HepG2 (cell line): ENCODE measurements around the gene DNM1L. TPM values are rescaled to one million over a fixed set of nuclear protein-coding genes. Genes with fewer than 3 reads are reported as not detected.

ENCODE experiments used
- ATAC-seq: fragments of 200-7000 bp; cut with Tn5 transposase; 3 replicates; pipeline ENCODE4 v1.9.1; 2020; ENCODE audit warnings: mild to moderate bottlenecking, moderate library complexity
- BruUV-seq: library from RNA; stranded (reverse); fragments of 400-500 nt; replicated peaks from 2 replicates; lab custom pipeline; 2021; lab: Mats Ljungman, UMichigan
- CTCF ChIA-PET: fragments of 300-600 bp; formaldehyde crosslinking; extraction: SDS; loops from one replicate; lab custom pipeline; 2021; ENCODE audit warnings: low total read pairs, inconsistent platforms, low intra/inter-chr PET ratio; lab: Yijun Ruan, JAX
- POLR2A ChIA-PET: fragments of 350-600 bp; sonication (Branson Sonifier 250); formaldehyde crosslinking; loops from one replicate; lab custom pipeline; 2020; ENCODE audit warnings: antibody characterized with exemption, inconsistent platforms; lab: Yijun Ruan, JAX
- DNase-seq: peaks from one replicate; pipeline ENCODE4 v3.0.0-alpha.2; 2015; ENCODE audit warnings: low spot score
- FAIRE-seq: peaks from 3 replicates; lab custom pipeline; 2011; peaks lifted over from hg19 to GRCh38; lab: Jason Lieb, UNC
- H2AFZ ChIP-seq: one replicate; pipeline ENCODE4 v1.6.1; 2011; ENCODE audit warnings: low read length, inconsistent platforms
- H3K27ac ChIP-seq: fragments of 300-600 bp; 3 replicates; pipeline ENCODE4 v1.8.0; 2011; ENCODE audit warnings: mixed run types, mild to moderate bottlenecking, mixed read lengths, low read length, inconsistent platforms; ENCODE audit not compliant: insufficient read depth; ENCODE audit errors: extremely low read length
- H3K27me3 ChIP-seq, 2 experiments: fragments of 200-600 bp in 1 of 2; 2 replicates in 1 of 2; 3 replicates in 1 of 2; pipeline versions ENCODE4 v1.6.0 to v1.8.0; 2011; ENCODE audit warnings: low read length in 2 of 2, mild to moderate bottlenecking in 2 of 2, moderate library complexity in 2 of 2, inconsistent platforms in 1 of 2; ENCODE audit not compliant: insufficient read depth in 2 of 2, control insufficient read depth in 1 of 2
- H3K36me3 ChIP-seq, 2 experiments: fragments of 200-600 bp in 1 of 2; replicated peaks in 1 of 2; 2 replicates in 1 of 2; 3 replicates in 1 of 2; pipeline versions ENCODE4 v1.5.1 to v1.8.0; 2011; ENCODE audit warnings: low read length in 2 of 2, inconsistent platforms in 1 of 2; ENCODE audit not compliant: insufficient read depth in 2 of 2, control insufficient read depth in 1 of 2
- H3K4me1 ChIP-seq: 2 replicates; pipeline ENCODE4 v1.5.1; 2012; ENCODE audit warnings: low read length, inconsistent platforms; ENCODE audit not compliant: insufficient read depth
- H3K4me2 ChIP-seq: 2 replicates; pipeline ENCODE4 v1.6.0; 2011; ENCODE audit warnings: low read depth, low read length, inconsistent platforms
- H3K4me3 ChIP-seq, 3 experiments: fragments of 200-600 bp in 1 of 3; sonication (generic), shearing (Covaris generic) in 1 of 3; replicated peaks in 1 of 3; 2 replicates each; pipeline ENCODE4 v1.5.1; 2011 to 2016; ENCODE audit warnings: low read length in 3 of 3, inconsistent platforms in 2 of 3, low read depth in 2 of 3, mild to moderate bottlenecking in 2 of 3, control low read depth in 1 of 3, mixed read lengths in 1 of 3; ENCODE audit not compliant: insufficient read depth in 1 of 3
- H3K79me2 ChIP-seq: one replicate; pipeline ENCODE4 v1.6.1; 2011; ENCODE audit warnings: low read length, inconsistent platforms; ENCODE audit not compliant: insufficient read depth
- H3K9ac ChIP-seq: 2 replicates; pipeline ENCODE4 v1.6.0; 2011; ENCODE audit warnings: mild to moderate bottlenecking, low read depth, low read length, inconsistent platforms; ENCODE audit not compliant: insufficient read depth
- H3K9me3 ChIP-seq: 2 replicates; pipeline ENCODE4 v1.5.1; 2012; ENCODE audit warnings: mild to moderate bottlenecking, low read length
- H4K20me1 ChIP-seq: 2 replicates; pipeline ENCODE4 v1.6.0; 2011; ENCODE audit warnings: inconsistent platforms, mild to moderate bottlenecking, low read length, moderate library complexity; ENCODE audit not compliant: insufficient read depth
- CEBPG ChIP-seq: IDR thresholded peaks from 2 replicates; pipeline ENCODE4 v1.6.1; 2016
- MED1 ChIP-seq: sonication (generic); formaldehyde crosslinking; IDR thresholded peaks from 2 replicates; pipeline ENCODE4 v1.4.0; 2020; ENCODE audit warnings: missing genetic modification reagents
- MIXL1 ChIP-seq: IDR thresholded peaks from 2 replicates; pipeline ENCODE4 v1.6.1; 2016
- REXO4 ChIP-seq: sonication (generic); formaldehyde crosslinking; IDR thresholded peaks from 2 replicates; pipeline ENCODE4 v1.8.0; 2022; ENCODE audit warnings: missing genetic modification reagents, mild to moderate bottlenecking, borderline replicate concordance
- RFX3 ChIP-seq: IDR thresholded peaks from 2 replicates; pipeline ENCODE4 v1.6.1; 2016; ENCODE audit warnings: missing biosample characterization, missing genetic modification reagents
- ZNF225 ChIP-seq: sonication (generic); formaldehyde crosslinking; IDR thresholded peaks from 2 replicates; pipeline ENCODE4 v1.4.0; 2020; ENCODE audit warnings: mild to moderate bottlenecking, missing genetic modification reagents
- ZNF24 ChIP-seq: fragments of 450-650 bp; IDR thresholded peaks from 2 replicates; pipeline ENCODE4 v1.6.1; 2017; ENCODE audit warnings: antibody characterized with exemption, mild to moderate bottlenecking
- ZNF263 ChIP-seq: sonication (generic); formaldehyde crosslinking; IDR thresholded peaks from 2 replicates; pipeline ENCODE4 v1.4.0; 2020; ENCODE audit warnings: missing genetic modification reagents
- ZNF737 ChIP-seq: sonication (generic); formaldehyde crosslinking; IDR thresholded peaks from 2 replicates; pipeline ENCODE4 v1.5.0; 2020; ENCODE audit warnings: missing genetic modification reagents, mild to moderate bottlenecking, borderline replicate concordance
- ZNF775 ChIP-seq: sonication (generic); formaldehyde crosslinking; IDR thresholded peaks from 2 replicates; pipeline ENCODE4 v1.4.0; 2020; ENCODE audit warnings: missing genetic modification reagents, mild to moderate bottlenecking, moderate library complexity, borderline replicate concordance
- WGBS: methylation state at CpG from one replicate; pipeline ENCODE4 v1.1.6; 2017; ENCODE audit warnings: low lambda C conversion rate; 5-methylcytosine and 5-hydroxymethylcytosine counted together
- in situ Hi-C: cut with HindIII; loops from 2 replicates; pipeline ENCODE4 v1.10.0; 2017; ENCODE audit warnings: low pct_unique_long_range_greater_than_20kb; ENCODE audit not compliant: extremely low pct_ligation_motif_present
- intact Hi-C: fragments of 100-400 bp; cut with micrococcal nuclease; formaldehyde crosslinking; loops from one replicate; pipeline ENCODE4 v1.10.0; 2022; ENCODE audit not compliant: unreplicated experiment
- polyA plus RNA-seq, 8 experiments: library from polyadenylated mRNA; depleted of rRNA in 3 of 8; stranded (reverse) in 7 of 8; unstranded in 1 of 8; fragments of >200 nt; fragmentation: Illumina TruSeq in 4 of 8; extraction: Trizol in 4 of 8; gene quantifications; 2 replicates each; pipeline versions ENCODE4 v1.2.1 to v1.2.3, GENCODE V29; 2011 to 2016; ENCODE audit warnings: low read depth in 4 of 8, missing spikeins in 1 of 8, mixed read lengths in 1 of 8; ENCODE audit not compliant: insufficient read depth in 1 of 8
- total RNA-seq, 5 experiments: library from RNA; depleted of rRNA; stranded (reverse); fragments of >200 nt; fragmentation: Illumina TruSeq; extraction: Trizol; gene quantifications; 2 replicates each; pipeline ENCODE4 v1.2.3, GENCODE V29; 2016; ENCODE audit warnings: low read depth in 1 of 5
- TF ChIP-seq, protein P1 (sequence below): sonication (generic); formaldehyde crosslinking; IDR thresholded peaks from 2 replicates; pipeline ENCODE4 v1.4.0; 2020; ENCODE audit warnings: mild to moderate bottlenecking, missing genetic modification reagents
- TF ChIP-seq, protein P2 (sequence below): sonication (generic); formaldehyde crosslinking; IDR thresholded peaks from 2 replicates; pipeline ENCODE4 v1.8.1; 2022; ENCODE audit warnings: low read depth, mild to moderate bottlenecking, missing genetic modification reagents
- TF ChIP-seq, protein P3 (sequence below): sonication (generic); formaldehyde crosslinking; IDR thresholded peaks from 2 replicates; pipeline ENCODE4 v1.8.1; 2023; ENCODE audit warnings: mild to moderate bottlenecking, inconsistent platforms, moderate library complexity, missing genetic modification reagents, borderline replicate concordance
- TF ChIP-seq, protein P4 (sequence below): sonication (generic); formaldehyde crosslinking; IDR thresholded peaks from 2 replicates; pipeline ENCODE4 v1.4.0; 2020; ENCODE audit warnings: missing genetic modification reagents, mild to moderate bottlenecking, borderline replicate concordance
- TF ChIP-seq, protein P5 (sequence below): IDR thresholded peaks from 2 replicates; pipeline ENCODE4 v1.6.1; 2016; ENCODE audit warnings: control low read depth

DNM1L gene
- total and polyA plus RNA-seq, 2 of the 13 experiments (the other 11 are each of a cell fraction or from before 2014, with no cell fraction given) = 35.9 to 65.8 TPM

DNA sequence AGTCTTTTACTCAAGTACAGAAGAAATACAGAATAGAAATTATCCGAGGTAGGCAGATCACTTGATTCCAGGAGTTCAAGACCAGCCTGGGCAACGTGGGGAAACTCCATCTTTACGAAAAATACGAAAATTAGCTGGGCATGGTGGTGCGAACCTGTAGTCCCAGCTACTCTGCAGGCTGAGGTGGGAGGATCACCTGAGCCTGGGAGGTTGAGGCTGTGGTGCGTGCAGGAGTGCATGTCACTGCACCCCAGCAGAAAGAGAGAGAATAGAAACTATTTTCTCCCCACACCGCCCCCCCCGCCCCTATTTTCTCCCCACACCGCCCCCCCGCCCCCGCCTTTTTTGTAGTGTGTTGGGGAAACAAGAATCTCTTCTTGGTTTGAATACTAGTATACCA is 2.2 kb downstream of the DNM1L start (continued):
- TF ChIP-seq, protein P1, sequence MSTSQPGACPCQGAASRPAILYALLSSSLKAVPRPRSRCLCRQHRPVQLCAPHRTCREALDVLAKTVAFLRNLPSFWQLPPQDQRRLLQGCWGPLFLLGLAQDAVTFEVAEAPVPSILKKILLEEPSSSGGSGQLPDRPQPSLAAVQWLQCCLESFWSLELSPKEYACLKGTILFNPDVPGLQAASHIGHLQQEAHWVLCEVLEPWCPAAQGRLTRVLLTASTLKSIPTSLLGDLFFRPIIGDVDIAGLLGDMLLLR (CRISPR knock-in tag) = no peak
- TF ChIP-seq ZNF225 (no peak), REXO4 (no peak), ZNF775 (CRISPR knock-in tag) (no peak), ZNF24 (no peak), CEBPG (no peak), ZNF263 (CRISPR knock-in tag) (no peak), MED1 (CRISPR knock-in tag) (no peak), RFX3 (CRISPR knock-in tag) (no peak), MIXL1 (no peak)
- TF ChIP-seq, protein P2, sequence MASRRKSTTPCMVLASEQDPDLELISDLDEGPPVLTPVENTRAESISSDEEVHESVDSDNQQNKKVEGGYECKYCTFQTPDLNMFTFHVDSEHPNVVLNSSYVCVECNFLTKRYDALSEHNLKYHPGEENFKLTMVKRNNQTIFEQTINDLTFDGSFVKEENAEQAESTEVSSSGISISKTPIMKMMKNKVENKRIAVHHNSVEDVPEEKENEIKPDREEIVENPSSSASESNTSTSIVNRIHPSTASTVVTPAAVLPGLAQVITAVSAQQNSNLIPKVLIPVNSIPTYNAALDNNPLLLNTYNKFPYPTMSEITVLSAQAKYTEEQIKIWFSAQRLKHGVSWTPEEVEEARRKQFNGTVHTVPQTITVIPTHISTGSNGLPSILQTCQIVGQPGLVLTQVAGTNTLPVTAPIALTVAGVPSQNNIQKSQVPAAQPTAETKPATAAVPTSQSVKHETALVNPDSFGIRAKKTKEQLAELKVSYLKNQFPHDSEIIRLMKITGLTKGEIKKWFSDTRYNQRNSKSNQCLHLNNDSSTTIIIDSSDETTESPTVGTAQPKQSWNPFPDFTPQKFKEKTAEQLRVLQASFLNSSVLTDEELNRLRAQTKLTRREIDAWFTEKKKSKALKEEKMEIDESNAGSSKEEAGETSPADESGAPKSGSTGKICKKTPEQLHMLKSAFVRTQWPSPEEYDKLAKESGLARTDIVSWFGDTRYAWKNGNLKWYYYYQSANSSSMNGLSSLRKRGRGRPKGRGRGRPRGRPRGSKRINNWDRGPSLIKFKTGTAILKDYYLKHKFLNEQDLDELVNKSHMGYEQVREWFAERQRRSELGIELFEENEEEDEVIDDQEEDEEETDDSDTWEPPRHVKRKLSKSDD = no peak

DNA sequence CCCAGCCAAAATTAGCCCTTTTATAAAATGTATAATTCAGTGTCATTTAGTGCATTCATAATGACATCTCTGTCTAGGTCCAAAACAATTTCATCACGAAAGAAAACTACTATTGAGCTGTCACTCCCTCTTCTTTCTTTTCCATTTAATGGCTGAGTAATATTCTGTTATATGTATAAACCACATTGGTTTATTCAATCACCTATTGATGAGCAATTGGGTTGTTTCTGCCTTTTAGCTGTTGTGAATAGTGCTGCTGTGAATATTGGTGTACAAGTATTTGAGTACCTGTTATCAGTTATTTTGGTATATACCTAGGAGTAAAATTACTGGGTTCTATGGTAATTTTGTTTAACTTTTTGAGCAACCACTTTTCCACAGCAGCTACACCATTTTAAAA is 7.2 kb downstream of the DNM1L start:
- intact Hi-C loops = loop anchor here (2.0 kb wide), 1 partner anchor 46 kb away; no protein-coding TSS in a partner anchor
- Histone ChIP-seq H3K27ac (no peak overlapping the region), H3K36me3 (peaks cover 0 to 7% of the 10 kb centered on the region in 2 experiments; a peak in 2 of 5 replicates), H3K4me3 (no peak overlapping the region), H3K4me1 (peaks cover 10% of the 10 kb centered on the region), H3K27me3 (no peaks in the 10 kb centered on the region), H3K9ac (no peak overlapping the region), H3K79me2 (peaks cover 89% of the 10 kb centered on the region), H3K4me2 (no peak overlapping the region), H2AFZ (no peak overlapping the region), H4K20me1 (no peaks in the 10 kb centered on the region), H3K9me3 (no peaks in the 10 kb centered on the region)
- FAIRE-seq = no peak
- CTCF ChIA-PET = no interaction called here
- TF ChIP-seq, protein P3, sequence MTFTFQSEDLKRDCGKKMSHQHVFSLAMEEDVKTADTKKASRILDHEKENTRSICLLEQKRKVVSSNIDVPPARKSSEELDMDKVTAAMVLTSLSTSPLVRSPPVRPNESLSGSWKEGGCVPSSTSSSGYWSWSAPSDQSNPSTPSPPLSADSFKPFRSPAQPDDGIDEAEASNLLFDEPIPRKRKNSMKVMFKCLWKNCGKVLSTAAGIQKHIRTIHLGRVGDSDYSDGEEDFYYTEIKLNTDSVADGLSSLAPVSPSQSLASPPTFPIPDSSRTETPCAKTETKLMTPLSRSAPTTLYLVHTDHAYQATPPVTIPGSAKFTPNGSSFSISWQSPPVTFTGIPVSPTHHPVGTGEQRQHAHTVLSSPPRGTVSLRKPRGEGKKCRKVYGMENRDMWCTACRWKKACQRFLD (CRISPR knock-in tag) = no peak
- TF ChIP-seq, protein P4, sequence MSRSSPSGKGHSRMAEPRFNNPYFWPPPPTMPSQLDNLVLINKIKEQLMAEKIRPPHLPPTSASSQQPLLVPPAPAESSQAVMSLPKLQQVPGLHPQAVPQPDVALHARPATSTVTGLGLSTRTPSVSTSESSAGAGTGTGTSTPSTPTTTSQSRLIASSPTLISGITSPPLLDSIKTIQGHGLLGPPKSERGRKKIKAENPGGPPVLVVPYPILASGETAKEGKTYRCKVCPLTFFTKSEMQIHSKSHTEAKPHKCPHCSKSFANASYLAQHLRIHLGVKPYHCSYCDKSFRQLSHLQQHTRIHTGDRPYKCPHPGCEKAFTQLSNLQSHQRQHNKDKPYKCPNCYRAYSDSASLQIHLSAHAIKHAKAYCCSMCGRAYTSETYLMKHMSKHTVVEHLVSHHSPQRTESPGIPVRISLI (CRISPR knock-in tag) = no peak
- no peak for TF ChIP-seq ZNF737 (CRISPR knock-in tag)
- TF ChIP-seq, protein P5, sequence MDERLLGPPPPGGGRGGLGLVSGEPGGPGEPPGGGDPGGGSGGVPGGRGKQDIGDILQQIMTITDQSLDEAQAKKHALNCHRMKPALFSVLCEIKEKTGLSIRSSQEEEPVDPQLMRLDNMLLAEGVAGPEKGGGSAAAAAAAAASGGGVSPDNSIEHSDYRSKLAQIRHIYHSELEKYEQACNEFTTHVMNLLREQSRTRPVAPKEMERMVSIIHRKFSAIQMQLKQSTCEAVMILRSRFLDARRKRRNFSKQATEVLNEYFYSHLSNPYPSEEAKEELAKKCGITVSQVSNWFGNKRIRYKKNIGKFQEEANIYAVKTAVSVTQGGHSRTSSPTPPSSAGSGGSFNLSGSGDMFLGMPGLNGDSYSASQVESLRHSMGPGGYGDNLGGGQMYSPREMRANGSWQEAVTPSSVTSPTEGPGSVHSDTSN (CRISPR knock-in tag) = no peak
- ATAC-seq = no peak
- WGBS = 93% methylated on average over 1 of the region's 1 CpG
- in situ Hi-C loops = no loop called here
- DNase-seq = no peak
- no TSS peak for BruUV-seq
- POLR2A ChIA-PET = no interaction called here
